ENCODE data around the gene SPTA1. TPM values are rescaled to one million over a fixed set of nuclear protein-coding genes. Genes with fewer than 3 reads are reported as not detected.

The SPTA1 gene
- total RNA-seq, 1 experiment from 2014 or later: not detected

DNA sequence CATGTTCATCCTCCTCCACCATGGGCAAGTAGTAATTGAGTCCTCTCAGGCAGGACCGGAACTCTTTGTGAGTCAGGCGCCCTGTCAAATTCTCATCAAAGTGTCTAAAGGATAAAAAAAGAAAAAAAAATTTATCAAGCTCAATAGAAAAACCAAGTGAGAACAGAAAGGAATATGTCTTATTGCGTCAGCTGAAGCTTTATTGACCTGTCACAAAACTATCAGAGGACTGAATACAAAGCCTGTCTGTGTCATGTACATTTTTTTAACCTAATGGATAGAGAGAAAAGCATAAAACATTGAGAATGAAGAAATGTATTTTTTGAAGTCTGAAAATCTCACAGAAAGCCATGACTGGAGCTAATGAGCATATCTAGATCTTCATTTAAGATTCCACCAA is 72.8 kb downstream of the SPTA1 start (continued):
- TF ChIP-seq, protein P1, sequence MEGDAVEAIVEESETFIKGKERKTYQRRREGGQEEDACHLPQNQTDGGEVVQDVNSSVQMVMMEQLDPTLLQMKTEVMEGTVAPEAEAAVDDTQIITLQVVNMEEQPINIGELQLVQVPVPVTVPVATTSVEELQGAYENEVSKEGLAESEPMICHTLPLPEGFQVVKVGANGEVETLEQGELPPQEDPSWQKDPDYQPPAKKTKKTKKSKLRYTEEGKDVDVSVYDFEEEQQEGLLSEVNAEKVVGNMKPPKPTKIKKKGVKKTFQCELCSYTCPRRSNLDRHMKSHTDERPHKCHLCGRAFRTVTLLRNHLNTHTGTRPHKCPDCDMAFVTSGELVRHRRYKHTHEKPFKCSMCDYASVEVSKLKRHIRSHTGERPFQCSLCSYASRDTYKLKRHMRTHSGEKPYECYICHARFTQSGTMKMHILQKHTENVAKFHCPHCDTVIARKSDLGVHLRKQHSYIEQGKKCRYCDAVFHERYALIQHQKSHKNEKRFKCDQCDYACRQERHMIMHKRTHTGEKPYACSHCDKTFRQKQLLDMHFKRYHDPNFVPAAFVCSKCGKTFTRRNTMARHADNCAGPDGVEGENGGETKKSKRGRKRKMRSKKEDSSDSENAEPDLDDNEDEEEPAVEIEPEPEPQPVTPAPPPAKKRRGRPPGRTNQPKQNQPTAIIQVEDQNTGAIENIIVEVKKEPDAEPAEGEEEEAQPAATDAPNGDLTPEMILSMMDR (IDR thresholded peaks at IDR 0.05 in 2 of 3, conservative IDR thresholded peaks at IDR 0.05 in 1 of 3; ENCODE audit: borderline replicate concordance in 1 of 3, insufficient read depth in 1 of 3, low read depth in 2 of 3, low read length in 2 of 3): no peak

DNA sequence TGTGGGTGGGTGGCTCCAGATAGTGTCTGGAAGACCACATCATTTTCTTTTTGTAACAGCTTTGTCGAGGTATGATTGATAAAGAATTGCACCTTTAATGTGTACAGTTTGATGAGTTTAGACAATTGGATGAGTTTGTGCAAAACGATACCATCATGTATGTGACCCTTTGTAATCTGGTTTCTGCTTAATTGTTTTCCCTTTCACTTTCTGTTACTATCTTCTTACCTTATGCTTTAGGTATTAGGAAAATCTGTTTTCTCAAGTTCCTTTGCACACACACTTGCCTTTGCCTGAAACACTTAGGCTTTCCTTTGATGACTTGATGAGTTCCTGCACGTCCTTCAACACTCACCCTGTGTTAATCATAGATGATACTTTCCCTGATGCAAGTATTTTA is 74.6 kb downstream of the SPTA1 start:
- Histone ChIP-seq H3K9ac (ENCODE audit: low read length) (no peak overlapping the region), H3K36me3 (ENCODE audit: control insufficient read depth in 1 of 2, insufficient read depth in 2 of 2, low read length in 2 of 2) (no peaks in the 10 kb centered on the region), H3K9me2 (ENCODE audit: insufficient read depth) (no peaks in the 10 kb centered on the region), H4K20me1 (ENCODE audit: insufficient read depth) (no peaks in the 10 kb centered on the region; the same call in 1 of the 2 replicates), H3K27me3 (ENCODE audit: insufficient read depth, low read length) (no peaks in the 10 kb centered on the region), H3K9me3 (ENCODE audit: control insufficient read depth in 1 of 2, insufficient read depth in 1 of 2, low read depth in 1 of 2, low read length in 2 of 2) (0 out of 4 replicates have a peak, but pooled peaks cover 0 to 4% of the 10 kb centered on the region in 2 experiments), H3K79me2 (ENCODE audit: insufficient read depth, low read length) (no peaks in the 10 kb centered on the region), H2AFZ (ENCODE audit: low read depth, low read length, poor library complexity, severe bottlenecking) (no peak overlapping the region), H3K4me3 (replicated peaks in 1 of 2; ENCODE audit: low read depth in 1 of 2, low read length in 2 of 2) (no peak overlapping the region), H3K4me2 (ENCODE audit: low read length) (no peak overlapping the region), H3K27ac (ENCODE audit: low read depth, low read length) (no peak overlapping the region), H3K4me1 (ENCODE audit: control insufficient read depth in 1 of 2, insufficient read depth in 2 of 2, low read length in 2 of 2) (no peaks in the 10 kb centered on the region)
- POLR2A ChIA-PET: no interaction called here
- CTCF ChIA-PET: no interaction called here
- intact Hi-C loops (cut with micrococcal nuclease): no loop called here
- DNase-seq (ENCODE audit: low read depth, low spot score) (no peak), ATAC-seq (no peak)
- TF ChIP-seq CEBPB (IDR thresholded peaks at IDR 0.05; ENCODE audit: low read depth): no peak
- TF ChIP-seq YY1 (IDR thresholded peaks at IDR 0.05; ENCODE audit: extremely low read depth, insufficient replicate concordance, low read depth, low read length): no peak
- TF ChIP-seq FOSL1 (IDR thresholded peaks at IDR 0.05; ENCODE audit: low read depth): no peak
- TF ChIP-seq TCF7L2 (IDR thresholded peaks at IDR 0.05; ENCODE audit: borderline replicate concordance, extremely low read depth, insufficient read depth, insufficient read length): no peak
- TF ChIP-seq POLR2A (IDR thresholded peaks at IDR 0.05; ENCODE audit: borderline replicate concordance, extremely low read depth, insufficient read depth, insufficient read length): no peak
- TF ChIP-seq SP1 (IDR thresholded peaks at IDR 0.05; ENCODE audit: low read depth): no peak
- TF ChIP-seq RAD21 (IDR thresholded peaks at IDR 0.05; ENCODE audit: low read depth): no peak
- no peak for TF ChIP-seq EGR1 (IDR thresholded peaks at IDR 0.05; ENCODE audit: low read depth)
- no peak for TF ChIP-seq ATF3 (IDR thresholded peaks at IDR 0.05)
- no peak for TF ChIP-seq EZH2 (IDR thresholded peaks at IDR 0.05)
- no peak for TF ChIP-seq SIN3A (IDR thresholded peaks at IDR 0.05; ENCODE audit: low read depth)
- TF ChIP-seq CBX3 (IDR thresholded peaks at IDR 0.05; ENCODE audit: low read depth): no peak
- no peak for TF ChIP-seq ELF1 (IDR thresholded peaks at IDR 0.05; ENCODE audit: borderline replicate concordance, low read depth)
- no peak for TF ChIP-seq EZH2phosphoT487 (IDR thresholded peaks at IDR 0.05; ENCODE audit: borderline replicate concordance)
- no peak for TF ChIP-seq ZNF274 (IDR thresholded peaks at IDR 0.05; ENCODE audit: low read depth, low read length)
- TF ChIP-seq ZFX (IDR thresholded peaks at IDR 0.05): no peak
- no peak for TF ChIP-seq JUND (IDR thresholded peaks at IDR 0.05)
- TF ChIP-seq, protein P2, sequence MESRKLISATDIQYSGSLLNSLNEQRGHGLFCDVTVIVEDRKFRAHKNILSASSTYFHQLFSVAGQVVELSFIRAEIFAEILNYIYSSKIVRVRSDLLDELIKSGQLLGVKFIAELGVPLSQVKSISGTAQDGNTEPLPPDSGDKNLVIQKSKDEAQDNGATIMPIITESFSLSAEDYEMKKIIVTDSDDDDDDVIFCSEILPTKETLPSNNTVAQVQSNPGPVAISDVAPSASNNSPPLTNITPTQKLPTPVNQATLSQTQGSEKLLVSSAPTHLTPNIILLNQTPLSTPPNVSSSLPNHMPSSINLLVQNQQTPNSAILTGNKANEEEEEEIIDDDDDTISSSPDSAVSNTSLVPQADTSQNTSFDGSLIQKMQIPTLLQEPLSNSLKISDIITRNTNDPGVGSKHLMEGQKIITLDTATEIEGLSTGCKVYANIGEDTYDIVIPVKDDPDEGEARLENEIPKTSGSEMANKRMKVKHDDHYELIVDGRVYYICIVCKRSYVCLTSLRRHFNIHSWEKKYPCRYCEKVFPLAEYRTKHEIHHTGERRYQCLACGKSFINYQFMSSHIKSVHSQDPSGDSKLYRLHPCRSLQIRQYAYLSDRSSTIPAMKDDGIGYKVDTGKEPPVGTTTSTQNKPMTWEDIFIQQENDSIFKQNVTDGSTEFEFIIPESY (IDR thresholded peaks at IDR 0.05; ENCODE audit: extremely low read depth, insufficient replicate concordance, low read length): no peak
- no peak for TF ChIP-seq POLR2AphosphoS5 (IDR thresholded peaks at IDR 0.05; ENCODE audit: low read depth, low read length)
- TF ChIP-seq, protein P1 (IDR thresholded peaks at IDR 0.05 in 2 of 3, conservative IDR thresholded peaks at IDR 0.05 in 1 of 3; ENCODE audit: borderline replicate concordance in 1 of 3, insufficient read depth in 1 of 3, low read depth in 2 of 3, low read length in 2 of 3): no peak
- RAD21 ChIA-PET (ENCODE audit: low non-redundant PET in 1 of 2, low total read pairs in 2 of 2, uncharacterized antibody in 2 of 2, unreplicated experiment in 2 of 2): no interaction called here
- no TSS peak for BruUV-seq (replicated peaks)
